Retinal pigment epithelial cell (primary cell): ENCODE data around the gene PTPRD.

Experiments used
- DNase-seq: peaks from one replicate; pipeline ENCODE4 v3.0.0-alpha.2; 2010; ENCODE audit warnings: low read depth
- H3K4me3 ChIP-seq: 2 replicates; pipeline ENCODE4 v1.5.1; 2011; ENCODE audit warnings: mild to moderate bottlenecking, low read length, control low read depth, moderate library complexity
- TF ChIP-seq, protein P1 (sequence below): conservative IDR thresholded peaks from 2 replicates; pipeline ENCODE4 v1.5.1; 2011; ENCODE audit warnings: low read depth, low read length, control low read depth, inconsistent platforms

Gene PTPRD

DNA sequence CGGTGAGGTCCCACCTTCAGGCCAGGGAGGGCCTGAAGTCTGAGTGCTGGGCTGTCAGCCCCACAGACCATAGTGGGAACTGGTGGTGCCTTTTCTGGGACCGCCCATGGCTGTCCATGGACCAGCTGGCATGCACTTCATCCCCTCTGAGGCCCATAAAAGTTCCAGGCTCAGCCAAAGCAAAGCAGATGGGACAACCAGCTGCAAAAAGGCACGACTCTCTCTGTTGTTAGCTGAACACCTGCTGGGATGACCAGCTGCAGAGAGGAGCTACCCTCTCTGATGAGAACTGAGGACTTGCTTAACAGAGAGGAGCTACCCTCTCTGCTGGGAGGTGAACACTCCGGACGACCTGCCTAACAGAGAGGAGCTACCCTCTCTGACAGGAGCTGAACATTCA is 1968.9 kb downstream of the PTPRD start:
- TF ChIP-seq, protein P1, sequence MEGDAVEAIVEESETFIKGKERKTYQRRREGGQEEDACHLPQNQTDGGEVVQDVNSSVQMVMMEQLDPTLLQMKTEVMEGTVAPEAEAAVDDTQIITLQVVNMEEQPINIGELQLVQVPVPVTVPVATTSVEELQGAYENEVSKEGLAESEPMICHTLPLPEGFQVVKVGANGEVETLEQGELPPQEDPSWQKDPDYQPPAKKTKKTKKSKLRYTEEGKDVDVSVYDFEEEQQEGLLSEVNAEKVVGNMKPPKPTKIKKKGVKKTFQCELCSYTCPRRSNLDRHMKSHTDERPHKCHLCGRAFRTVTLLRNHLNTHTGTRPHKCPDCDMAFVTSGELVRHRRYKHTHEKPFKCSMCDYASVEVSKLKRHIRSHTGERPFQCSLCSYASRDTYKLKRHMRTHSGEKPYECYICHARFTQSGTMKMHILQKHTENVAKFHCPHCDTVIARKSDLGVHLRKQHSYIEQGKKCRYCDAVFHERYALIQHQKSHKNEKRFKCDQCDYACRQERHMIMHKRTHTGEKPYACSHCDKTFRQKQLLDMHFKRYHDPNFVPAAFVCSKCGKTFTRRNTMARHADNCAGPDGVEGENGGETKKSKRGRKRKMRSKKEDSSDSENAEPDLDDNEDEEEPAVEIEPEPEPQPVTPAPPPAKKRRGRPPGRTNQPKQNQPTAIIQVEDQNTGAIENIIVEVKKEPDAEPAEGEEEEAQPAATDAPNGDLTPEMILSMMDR = no peak
- H3K4me3 ChIP-seq = no peak overlapping the region
- no peak for DNase-seq

DNA sequence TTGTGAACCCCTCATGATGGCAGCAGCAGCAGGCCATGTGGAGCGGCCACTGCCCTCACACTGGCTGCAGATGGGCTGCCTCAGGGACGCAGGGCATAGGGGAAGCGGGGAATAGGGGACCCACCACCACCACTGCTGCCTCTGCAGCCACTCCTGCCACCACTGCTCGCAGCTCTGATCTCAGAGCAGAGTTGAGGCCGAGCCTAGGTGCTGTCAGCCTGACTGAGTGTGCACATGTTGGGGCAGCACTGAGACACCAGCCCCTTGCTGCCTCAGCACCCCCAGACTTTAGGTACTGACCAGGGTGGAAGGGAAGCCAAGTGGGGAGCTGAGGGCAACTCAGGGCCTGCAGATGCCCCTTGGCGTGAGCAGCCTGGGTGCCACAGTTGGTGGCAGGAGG is 1969.3 kb downstream of the PTPRD start:
- no peak for DNase-seq
- TF ChIP-seq, protein P1 = no peak
- H3K4me3 ChIP-seq = no peak overlapping the region

DNA sequence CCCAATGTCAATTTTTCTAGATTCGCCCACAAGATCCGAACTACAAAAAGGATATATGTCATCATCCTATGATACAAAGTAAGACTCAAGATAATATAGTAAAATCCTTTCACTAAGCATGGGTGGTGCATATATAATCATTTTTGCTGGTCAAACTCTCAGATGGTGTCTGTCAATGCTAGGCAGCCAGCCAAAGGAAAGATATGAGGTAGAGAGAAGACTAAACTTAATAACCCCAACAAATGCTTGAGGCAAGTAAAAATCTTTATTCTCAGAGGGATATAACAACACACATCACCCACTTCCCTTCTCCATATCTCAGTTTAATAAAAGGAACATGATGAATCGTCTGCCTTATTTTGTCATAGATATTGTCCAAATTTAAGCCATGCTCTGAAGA is 1972.0 kb downstream of the PTPRD start:
- no peak overlapping the region for H3K4me3 ChIP-seq
- DNase-seq = no peak
- TF ChIP-seq, protein P1 = no peak

DNA sequence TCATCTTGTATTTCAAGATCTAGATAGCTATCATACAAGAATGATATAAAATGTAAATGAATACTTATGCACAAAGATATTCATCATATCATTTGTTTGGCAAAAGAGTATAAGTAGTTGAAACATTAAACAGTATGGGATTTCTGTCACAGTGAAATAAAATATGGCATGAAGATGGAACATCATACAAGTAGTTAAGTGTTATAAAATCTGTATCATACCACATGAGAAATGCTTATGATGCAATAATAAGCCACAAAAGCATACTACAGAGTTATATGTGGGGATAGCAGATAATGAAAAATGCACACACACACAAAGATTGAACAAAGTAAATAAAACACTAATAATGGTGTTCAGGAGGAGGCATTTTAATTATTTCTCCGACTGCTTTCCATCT is 1975.2 kb downstream of the PTPRD start:
- DNase-seq = no peak
- TF ChIP-seq, protein P1 = no peak
- H3K4me3 ChIP-seq = no peak overlapping the region

DNA sequence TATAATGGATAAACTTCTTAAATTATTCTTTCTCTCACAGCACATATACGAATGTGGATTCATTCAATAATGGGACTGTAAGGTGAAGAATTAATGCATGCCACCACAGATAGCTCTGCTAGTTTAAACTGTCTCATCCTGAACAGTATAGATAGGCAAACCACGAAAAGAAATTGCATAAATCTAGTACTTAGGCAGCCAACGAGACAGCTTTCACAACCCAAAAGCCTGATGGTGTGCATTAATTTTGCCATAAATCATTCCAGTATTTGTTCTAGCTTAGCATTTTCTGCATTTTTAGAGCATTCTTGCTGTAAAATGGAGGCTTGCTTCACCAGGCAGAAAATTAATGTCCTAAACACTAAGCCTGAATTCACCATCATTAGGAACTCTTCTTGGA is 1979.0 kb downstream of the PTPRD start:
- no peak overlapping the region for H3K4me3 ChIP-seq
- TF ChIP-seq, protein P1 = no peak

DNA sequence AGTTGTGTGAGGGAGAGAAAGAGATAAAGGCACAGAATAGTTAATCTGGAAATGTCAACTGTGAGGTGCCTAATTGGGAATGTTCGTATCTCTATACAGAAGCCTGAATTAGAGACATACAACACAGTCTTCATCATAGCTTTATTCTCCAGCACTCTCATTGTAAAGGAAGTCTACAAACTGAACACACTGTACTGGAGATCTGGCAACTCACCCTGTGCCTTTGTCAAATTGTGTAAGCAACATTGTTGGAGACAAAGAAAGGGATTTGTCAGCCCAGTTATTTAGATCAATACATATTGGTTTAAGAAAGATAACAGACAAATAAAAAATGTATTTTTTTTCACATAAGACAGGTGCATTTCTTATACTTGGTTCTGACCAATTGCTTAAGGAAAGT is 1980.3 kb downstream of the PTPRD start:
- DNase-seq = no peak
- H3K4me3 ChIP-seq = no peak overlapping the region
- TF ChIP-seq, protein P1 = no peak

More for the DNA sequence above, 1979.0 kb downstream of the PTPRD start:
- no peak for DNase-seq

DNA sequence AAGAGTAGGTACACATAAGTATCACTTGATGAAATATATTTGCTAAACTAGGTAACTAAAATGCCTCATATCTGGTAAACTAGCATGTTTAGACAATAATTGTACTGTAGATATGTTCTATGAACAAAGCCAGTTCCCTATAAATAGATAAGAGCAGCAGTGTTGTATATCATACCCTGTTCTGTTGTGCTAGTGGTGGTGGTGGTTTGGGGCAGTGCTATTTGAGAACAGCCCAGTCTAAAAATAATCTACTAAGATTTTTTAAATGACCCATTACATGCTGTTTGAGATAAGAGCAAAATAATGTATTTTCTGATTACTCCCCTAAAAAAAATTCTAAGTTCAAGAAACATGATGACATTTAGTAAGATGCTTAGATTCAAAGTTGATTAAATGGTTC is 1984.0 kb downstream of the PTPRD start:
- no peak for DNase-seq
- TF ChIP-seq, protein P1 = no peak
- no peak overlapping the region for H3K4me3 ChIP-seq
